ENCODE results near the gene C1QTNF12. TPM values are rescaled to one million over a fixed set of nuclear protein-coding genes. Genes with fewer than 3 reads are reported as not detected.

C1QTNF12 gene, protein sequence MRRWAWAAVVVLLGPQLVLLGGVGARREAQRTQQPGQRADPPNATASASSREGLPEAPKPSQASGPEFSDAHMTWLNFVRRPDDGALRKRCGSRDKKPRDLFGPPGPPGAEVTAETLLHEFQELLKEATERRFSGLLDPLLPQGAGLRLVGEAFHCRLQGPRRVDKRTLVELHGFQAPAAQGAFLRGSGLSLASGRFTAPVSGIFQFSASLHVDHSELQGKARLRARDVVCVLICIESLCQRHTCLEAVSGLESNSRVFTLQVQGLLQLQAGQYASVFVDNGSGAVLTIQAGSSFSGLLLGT
- 0.36 and 1.1 TPM in 2 replicates for total RNA-seq

DNA sequence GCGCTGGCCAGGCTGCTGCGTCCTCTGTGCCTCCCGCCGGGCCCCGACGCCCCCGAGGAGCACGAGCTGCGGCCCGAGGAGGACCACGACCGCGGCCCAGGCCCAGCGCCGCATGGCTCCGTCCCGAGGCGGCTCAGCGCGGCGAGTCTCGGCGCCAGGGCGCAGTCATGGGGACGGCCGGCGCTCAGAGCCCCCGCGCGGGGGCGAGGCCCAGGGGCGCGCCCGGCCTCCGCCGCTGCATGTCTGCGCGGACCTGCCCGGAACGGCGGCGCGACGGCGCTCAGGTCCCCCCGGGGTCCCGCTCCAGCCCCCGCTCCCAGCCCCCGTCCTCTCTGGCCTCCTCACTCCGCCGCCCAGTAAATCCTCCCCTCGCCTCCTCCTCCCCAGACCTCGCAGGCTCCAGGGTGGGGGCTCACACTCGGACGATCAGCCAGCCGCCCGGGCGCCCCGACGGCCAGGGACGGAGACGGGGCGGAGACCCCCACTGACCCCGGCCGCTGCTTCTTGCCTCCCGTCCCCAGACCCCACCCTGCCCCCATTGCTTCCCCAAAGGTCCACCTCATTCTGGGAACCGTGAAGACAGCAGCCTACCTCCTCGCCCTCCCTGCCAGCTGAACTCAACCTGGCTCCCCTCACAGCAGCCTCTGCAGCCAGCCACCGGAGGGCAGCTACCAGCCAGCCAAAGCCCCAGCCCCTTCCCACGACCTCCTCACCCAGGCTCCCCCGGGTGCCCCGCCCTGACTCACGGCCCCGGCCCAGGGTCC, at the start of gene C1QTNF12:
Gene C1QTNF12, minus strand, starts transcription at position 146 of the 764 bp plus-strand sequence. Its CDS starts 32 bp downstream, at position 114.

DNA sequence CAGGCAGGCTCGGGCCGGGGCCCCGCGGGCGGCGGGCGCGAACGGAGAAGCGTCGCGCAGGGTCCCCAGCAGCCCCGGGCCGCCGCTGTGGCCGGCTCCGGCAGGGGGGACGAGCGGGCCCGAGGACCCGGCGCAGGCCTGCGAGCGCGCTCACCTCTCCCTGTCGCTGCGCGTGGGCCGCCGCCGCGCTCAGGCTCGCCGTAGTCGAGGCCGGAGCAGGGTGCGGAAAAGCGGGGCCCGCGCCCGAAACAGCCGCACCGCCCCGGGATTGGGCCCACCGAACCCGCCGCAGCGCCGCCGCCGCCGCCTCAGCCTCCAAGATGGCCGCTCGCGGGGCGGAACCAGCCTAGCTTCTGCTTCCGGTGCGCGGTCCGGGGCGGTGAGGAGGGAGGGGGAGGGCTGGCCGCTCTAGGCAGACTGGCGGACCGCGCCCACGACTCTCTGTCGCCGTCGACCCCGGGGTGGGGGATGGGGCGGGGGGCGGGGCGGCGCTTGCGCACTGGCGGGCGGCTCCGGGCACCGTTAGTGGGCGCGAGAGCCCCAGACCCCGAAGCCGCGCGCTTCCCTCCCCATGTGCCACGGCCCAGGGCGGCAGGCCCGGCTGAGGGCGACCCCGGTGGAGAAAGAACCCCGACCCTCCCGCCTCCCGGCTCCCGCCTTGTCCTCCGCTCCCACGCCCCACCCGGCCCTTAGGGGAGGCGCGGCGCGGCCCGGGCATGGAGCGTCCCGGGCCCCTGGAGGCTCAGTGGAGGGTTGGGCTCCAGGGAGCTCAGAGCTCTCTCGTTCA, 27.2 kb upstream of the C1QTNF12 start, which contains the start of gene UBE2J2:
Gene UBE2J2, minus strand, starts transcription at position 343 of the 787 bp plus-strand sequence. CDS start 5,862 bp downstream, outside the sequence.

DNA sequence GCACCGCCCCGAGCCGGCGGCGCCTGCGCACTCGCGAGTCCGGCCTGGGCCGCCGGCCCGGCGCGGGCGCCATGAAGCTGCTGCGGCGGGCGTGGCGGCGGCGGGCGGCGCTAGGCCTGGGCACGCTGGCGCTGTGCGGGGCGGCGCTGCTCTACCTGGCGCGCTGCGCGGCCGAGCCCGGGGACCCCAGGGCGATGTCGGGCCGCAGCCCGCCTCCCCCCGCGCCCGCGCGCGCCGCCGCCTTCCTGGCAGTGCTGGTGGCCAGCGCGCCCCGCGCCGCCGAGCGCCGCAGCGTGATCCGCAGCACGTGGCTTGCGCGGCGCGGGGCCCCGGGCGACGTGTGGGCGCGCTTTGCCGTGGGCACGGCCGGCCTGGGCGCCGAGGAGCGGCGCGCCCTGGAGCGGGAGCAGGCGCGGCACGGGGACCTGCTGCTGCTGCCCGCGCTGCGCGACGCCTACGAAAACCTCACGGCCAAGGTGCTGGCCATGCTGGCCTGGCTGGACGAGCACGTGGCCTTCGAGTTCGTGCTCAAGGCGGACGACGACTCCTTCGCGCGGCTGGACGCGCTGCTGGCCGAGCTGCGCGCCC, 14.2 kb downstream of the C1QTNF12 start, which contains the start of gene B3GALT6:
Gene B3GALT6, plus strand, starts transcription at position 30 of the 588 bp plus-strand sequence. Its CDS starts 42 bp downstream, at position 72.

DNA sequence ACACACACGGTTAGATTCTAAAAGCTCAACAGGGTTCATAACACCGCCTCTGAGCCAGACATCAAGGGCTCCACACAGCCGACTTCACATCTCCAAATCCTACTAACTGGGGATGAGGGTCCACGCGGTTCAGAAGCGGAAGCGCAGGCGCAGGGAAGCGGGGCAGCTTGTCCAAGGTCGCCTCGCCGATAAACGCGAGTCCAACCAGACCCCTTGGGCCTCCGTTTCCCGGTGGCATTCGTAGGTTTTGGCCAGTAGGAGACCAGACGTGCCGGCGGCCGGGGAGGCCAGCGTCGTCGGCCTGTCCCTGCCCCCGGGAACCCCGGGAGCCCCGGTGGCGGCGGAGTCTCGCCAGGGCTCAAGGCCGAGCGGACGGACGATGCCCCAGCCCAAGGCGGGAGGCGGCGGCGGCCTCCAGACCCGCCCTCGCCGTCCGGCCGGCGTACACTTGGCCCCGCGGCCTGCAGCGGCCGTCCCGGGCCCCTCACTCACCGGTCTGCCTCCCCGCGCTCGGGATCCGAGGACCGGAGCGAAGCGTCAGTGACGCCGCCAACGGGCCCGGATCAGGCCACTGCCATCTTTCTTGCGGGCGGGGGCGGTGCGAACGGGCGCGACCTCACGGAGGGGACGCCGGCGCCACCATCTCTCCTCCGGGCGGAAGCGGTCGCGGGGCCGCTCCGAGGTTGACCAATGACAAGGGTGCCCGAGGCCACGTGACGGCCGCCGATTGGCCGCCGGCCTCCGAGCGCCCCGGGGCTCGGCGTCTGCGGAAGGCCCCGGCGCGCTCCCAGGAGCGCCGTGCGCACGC, 14.9 kb downstream of the C1QTNF12 start, which contains the start of gene SDF4:
Gene SDF4, minus strand, starts transcription at position 602 of the 808 bp plus-strand sequence. CDS start 3,229 bp downstream, outside the sequence.

DNA sequence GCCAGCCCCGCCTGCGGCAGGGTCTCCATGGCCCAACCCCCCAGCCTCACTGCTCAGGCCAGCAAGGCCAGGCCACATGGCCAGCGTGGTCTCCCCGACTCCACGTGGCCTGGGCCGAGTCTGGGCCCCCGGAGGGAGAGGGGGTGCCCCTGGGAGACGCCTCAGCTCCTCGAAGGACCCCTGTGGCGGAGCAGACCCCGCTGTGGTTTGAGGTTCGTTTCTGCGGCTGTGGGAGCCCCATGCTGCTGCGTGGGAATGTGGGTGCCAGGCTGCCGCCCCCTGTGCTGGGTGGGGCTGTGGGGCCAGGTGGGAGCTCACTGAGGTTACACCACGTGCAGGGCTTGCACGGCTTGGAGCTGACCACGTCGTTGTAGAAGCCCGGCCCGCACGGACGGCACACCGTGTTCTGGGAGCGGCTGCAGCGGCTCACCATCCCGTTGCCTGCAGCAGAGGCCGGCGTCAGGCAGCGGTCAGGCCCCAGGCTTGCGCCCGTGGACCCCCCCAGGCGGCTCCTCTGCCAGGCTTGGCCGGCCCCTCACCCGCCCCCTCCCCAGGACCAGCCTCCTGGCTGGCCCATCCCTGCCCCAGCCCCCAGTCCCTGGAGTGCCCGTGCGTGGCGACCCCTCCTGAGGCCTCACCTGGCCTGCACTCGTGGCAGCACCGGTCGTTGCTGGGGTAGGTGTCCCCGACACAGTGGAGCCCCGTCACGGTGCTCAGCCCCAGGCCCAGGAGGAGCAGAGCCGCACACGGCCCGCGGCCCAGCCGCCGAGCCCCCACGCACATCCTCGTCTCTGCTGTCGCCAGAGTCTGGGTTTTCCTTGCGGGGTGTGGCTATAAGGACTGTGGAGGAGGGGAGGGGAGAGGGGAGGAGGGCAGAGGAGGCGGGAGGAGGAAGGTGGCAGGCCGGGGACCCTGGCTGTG, 32.9 kb downstream of the C1QTNF12 start, which contains the start of gene TNFRSF4:
Gene TNFRSF4, minus strand, starts transcription at position 809 of the 921 bp plus-strand sequence. Its CDS starts 26 bp downstream, at position 783.

DNA sequence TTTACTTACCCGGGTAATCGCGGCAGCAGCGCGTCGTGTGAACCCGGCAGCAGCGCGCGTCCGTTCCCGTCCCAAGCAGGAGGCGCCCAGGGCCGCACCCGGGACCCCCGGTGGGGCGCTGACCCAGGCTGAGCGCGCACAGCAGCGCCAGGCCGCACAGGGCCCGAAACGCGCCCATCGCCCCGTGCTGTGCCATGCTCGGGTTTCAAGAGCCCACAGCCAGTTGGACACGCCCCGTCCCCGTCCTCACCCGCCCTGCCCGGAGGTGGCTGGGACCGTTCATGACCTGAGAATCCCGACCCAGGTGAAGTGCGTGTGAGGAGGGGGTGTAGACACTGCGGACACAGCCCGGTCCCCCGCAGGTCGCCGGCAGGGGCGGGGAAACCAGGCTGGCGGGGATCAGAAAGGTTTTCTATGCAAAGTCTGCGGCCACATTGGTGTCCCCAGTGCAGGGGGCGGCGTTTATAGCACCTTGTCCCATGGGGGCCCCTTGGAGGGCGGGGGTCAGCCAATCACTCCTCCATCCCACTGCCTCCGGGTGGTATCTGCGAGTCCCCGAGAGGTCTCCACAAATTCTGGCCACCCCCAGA, 40.1 kb downstream of the C1QTNF12 start, which contains the start of gene TNFRSF18:
Gene TNFRSF18, minus strand, starts transcription at position 217 of the 590 bp plus-strand sequence. Its CDS starts 21 bp downstream, at position 196.

Small RNA genes lying within 50 kb of the gene (small RNA-seq; reads per million reads assigned to genes)
- not detected for gene MIR6726

Other genes starting within 250 kb of the C1QTNF12 start
- 0.49 and 1.3 TPM in 2 replicates for gene HES4, start 246.6 kb downstream of the C1QTNF12 start, total RNA-seq
- 97.5 and 108 TPM in 2 replicates for gene ISG15, start 233.2 kb downstream of the C1QTNF12 start, total RNA-seq
- 35.6 and 51.6 TPM in 2 replicates for gene AGRN, start 226.6 kb downstream of the C1QTNF12 start, total RNA-seq
- not detected in 2 replicates for gene RNF223, start 172.4 kb downstream of the C1QTNF12 start, total RNA-seq
- 9.2 and 12.3 TPM in 2 replicates for gene C1orf159, start 130.6 kb downstream of the C1QTNF12 start, total RNA-seq
- gene TTLL10, start 72.8 kb downstream of the C1QTNF12 start, total RNA-seq = not detected in 2 replicates
- gene TNFRSF18, start 40.1 kb downstream of the C1QTNF12 start, total RNA-seq = 0.16 TPM in 1 of 2 replicates, not detected in the other
- 0.24 TPM in 1 of 2 replicates, not detected in the other for gene TNFRSF4, start 32.6 kb downstream of the C1QTNF12 start, total RNA-seq
- gene SDF4, start 14.7 kb downstream of the C1QTNF12 start, total RNA-seq = 112 and 134 TPM in 2 replicates
- gene B3GALT6, start 14.5 kb downstream of the C1QTNF12 start, total RNA-seq = 34.0 and 34.9 TPM in 2 replicates
- 41.2 and 44.0 TPM in 2 replicates for gene UBE2J2, start 27.1 kb upstream of the C1QTNF12 start, total RNA-seq
- 0.97 and 1.3 TPM in 2 replicates for gene SCNN1D, start 33.7 kb upstream of the C1QTNF12 start, total RNA-seq
- gene ACAP3, start 61.2 kb upstream of the C1QTNF12 start, total RNA-seq = 49.7 and 57.1 TPM in 2 replicates
- gene PUSL1, start 61.9 kb upstream of the C1QTNF12 start, total RNA-seq = 21.9 and 27.4 TPM in 2 replicates
- 56.1 and 62.1 TPM in 2 replicates for gene INTS11, start 77.9 kb upstream of the C1QTNF12 start, total RNA-seq
- gene CPTP, start 78.1 kb upstream of the C1QTNF12 start, total RNA-seq = 19.1 and 24.0 TPM in 2 replicates
- 0.32 and 0.36 TPM in 2 replicates for gene TAS1R3, start 84.6 kb upstream of the C1QTNF12 start, total RNA-seq
- 64.8 and 74.8 TPM in 2 replicates for gene DVL1, start 102.7 kb upstream of the C1QTNF12 start, total RNA-seq
- 621 and 684 TPM in 2 replicates for gene MXRA8, start 111.8 kb upstream of the C1QTNF12 start, total RNA-seq
- gene AURKAIP1, start 128.5 kb upstream of the C1QTNF12 start, total RNA-seq = 37.2 and 56.3 TPM in 2 replicates
- gene CCNL2, start 152.6 kb upstream of the C1QTNF12 start, total RNA-seq = 126 and 152 TPM in 2 replicates
- 47.4 and 54.9 TPM in 2 replicates for gene MRPL20, start 160.6 kb upstream of the C1QTNF12 start, total RNA-seq
- gene ANKRD65, start 174.6 kb upstream of the C1QTNF12 start, total RNA-seq = 0.81 and 0.85 TPM in 2 replicates
- gene VWA1, start 189.0 kb upstream of the C1QTNF12 start, total RNA-seq = 2.4 and 3.4 TPM in 2 replicates
- under 0.01 TPM in 2 replicates for gene ATAD3C, start 203.0 kb upstream of the C1QTNF12 start, total RNA-seq
- gene ATAD3B, start 225.0 kb upstream of the C1QTNF12 start, total RNA-seq = 12.8 and 18.0 TPM in 2 replicates

Measured in hair follicle dermal papilla cell (primary cell).